Measurements from ENCODE around the gene NEIL3. TPM values are rescaled to one million over a fixed set of nuclear protein-coding genes. Genes with fewer than 3 reads are reported as not detected.

Gene NEIL3
- total RNA-seq, 1 donor from 2014 or later = 38.0 TPM

DNA sequence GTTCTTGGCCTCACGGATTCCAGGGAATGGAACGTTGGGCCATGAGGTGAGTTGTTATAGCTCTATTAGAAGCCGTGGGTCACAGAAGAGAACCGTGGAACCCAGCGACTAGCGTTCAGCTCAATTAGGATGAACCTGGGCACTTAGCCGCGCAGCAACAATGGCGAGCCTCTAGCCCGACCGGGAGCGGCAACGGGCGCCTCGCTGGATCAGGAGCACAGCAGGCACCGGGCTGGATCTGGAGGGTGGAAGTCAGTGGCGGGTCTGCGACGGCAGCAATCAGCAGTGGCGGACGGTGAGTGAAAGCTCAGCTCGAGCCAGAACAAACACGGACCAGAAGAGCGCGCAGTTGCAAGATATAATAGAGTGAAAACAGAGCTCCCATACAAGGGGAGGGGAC, 98.3 kb downstream of the NEIL3 start:
- intact Hi-C loops (cut with micrococcal nuclease) = no loop called here

DNA sequence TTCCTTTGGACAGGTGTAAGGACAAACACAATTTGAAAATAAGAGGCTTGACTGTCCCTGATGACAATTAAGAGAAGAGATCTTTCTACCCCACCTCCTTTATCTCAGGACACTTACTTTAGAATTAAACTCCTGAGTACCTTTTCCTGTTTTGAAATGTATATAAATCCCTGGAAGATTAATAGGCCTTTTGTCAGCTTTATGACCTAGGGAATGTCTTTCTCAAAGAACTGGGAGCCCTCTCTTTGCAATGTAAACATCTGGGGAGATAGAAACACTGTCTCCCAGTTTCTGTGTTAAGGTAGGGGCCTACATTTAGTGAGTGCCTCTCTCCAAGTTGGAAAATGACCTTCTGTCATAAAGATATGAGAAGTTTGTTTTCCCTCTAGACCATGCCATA, 100.9 kb downstream of the NEIL3 start:
- intact Hi-C loops (cut with micrococcal nuclease) = no loop called here

DNA sequence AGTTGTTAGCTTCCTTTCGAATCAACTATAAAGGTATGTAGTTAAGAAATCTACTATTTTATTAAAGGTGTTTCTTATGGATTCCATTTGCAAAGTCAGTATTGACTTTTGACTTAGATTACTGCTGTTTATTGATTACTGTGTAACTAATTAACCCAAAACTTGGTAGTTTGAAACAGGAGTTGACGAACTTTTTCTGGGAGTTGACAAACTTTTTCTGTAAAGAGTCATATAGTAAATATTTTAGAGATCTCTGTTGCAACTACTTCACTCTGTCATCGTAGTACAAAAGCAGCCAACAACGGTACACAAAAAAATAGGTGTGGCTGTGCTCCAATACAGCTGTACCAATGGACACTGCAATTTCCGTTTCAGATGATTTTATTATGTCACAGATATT, 102.3 kb downstream of the NEIL3 start:
- intact Hi-C loops (cut with micrococcal nuclease) = no loop called here

Other genes starting within 250 kb of the NEIL3 start
- gene AGA, start 132.6 kb downstream of the NEIL3 start, total RNA-seq = 20.0 and 20.4 TPM in 2 replicates

All from T-helper 2 cell treated with Interferon-gamma antibody and Interleukin-4, amounts not matched to agents 100 ng/mL and 5 ng/mL, for 36 hours (primary cell).